ENCODE results near the gene PLA2G12B. TPM values are rescaled to one million over a fixed set of nuclear protein-coding genes. Genes with fewer than 3 reads are reported as not detected.

The PLA2G12B gene, protein sequence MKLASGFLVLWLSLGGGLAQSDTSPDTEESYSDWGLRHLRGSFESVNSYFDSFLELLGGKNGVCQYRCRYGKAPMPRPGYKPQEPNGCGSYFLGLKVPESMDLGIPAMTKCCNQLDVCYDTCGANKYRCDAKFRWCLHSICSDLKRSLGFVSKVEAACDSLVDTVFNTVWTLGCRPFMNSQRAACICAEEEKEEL
- not detected in 2 replicates for total RNA-seq (ENCODE audit: low replicate concordance)

DNA sequence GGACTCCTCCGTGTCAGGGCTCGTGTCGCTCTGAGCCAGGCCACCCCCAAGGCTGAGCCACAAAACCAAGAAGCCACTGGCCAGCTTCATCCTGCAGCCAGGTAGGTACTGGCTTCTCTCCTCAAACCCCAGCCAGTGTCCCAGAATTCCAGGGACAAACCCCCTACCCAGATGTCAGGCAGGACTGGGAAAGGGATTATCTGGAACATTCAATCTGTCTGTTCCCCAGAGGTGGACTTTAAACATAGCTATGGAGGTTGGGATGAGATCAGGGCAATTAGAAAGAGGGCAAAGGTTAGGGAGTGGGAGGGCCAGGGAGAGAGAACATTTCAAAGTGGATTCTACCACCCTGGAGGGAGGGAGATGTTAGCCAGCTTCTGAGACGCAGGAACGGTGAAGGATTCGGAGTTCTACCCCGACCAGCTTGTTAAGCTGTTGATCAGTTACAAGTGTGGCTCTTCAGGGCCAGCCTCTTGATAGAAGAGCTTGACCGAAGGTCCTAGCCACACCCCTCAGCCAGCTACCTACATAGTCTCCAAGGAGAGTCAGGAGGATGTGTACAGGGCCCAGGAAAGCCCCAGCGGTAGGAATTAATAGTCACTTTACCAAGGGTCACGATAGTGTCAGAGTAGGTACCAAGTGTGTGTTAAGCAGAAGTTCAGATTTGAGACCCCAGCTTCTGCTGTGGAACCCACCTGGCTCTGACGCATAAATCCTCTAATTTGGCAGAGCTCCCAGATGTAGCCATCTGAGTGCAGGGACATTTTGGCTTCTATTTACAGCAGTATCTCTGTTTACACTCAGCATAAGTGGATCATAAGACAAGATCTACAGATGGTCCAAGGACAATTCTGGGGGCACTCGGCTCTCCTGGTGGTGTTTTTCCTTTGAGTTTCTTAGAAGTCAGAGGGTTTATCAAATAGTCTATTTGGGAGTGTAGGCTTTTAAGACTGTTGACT is at the start of gene PLA2G12B:
TSS of gene PLA2G12B (minus strand) at position 211 of the 959 bp plus-strand sequence. CDS start at position 90, 121 bp downstream.

DNA sequence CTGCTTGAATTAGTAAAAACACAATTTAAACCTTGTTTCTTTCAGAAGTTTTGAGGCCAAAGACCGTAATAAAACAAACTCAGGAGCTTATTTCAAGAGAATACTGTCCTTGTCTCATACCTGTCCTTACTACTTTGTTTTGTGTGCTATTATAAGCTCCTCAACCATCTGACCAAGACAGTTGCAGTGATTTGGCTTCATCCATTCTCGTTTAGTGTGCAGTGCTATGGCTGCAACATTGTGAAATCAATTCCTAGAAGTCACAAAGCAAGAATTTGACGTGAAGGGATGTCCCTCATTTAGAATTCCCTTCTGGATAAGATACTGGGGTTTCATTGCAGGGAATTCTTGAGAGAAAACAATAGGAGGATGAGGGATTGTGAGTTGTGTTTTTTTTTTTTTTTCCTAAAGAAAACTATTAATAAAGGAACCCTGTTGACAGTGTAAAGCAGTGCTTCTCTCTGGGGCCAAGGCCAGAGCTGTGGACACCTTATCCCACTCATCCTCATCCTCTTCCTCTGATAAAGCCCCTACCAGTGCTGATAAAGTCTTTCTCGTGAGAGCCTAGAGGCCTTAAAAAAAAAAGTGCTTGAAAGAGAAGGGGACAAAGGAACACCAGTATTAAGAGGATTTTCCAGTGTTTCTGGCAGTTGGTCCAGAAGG is 61.3 kb downstream of the PLA2G12B start, which contains the start of gene OIT3:
TSS of gene OIT3 (plus strand) at position 604 of the 663 bp plus-strand sequence. CDS start 60 bp downstream, outside the sequence.

Other genes with a start within 250 kb of the PLA2G12B start
- gene OIT3, start 61.1 kb downstream of the PLA2G12B start, total RNA-seq (ENCODE audit: low replicate concordance) = 0.08 TPM in 1 of 2 replicates, not detected in the other
- gene P4HA1, start 142.1 kb upstream of the PLA2G12B start, total RNA-seq (ENCODE audit: low replicate concordance) = 206 and 253 TPM in 2 replicates
- 0.59 and 0.75 TPM in 2 replicates for gene NUDT13, start 155.6 kb upstream of the PLA2G12B start, total RNA-seq (ENCODE audit: low replicate concordance)
- 10.8 and 17.5 TPM in 2 replicates for gene ECD, start 213.2 kb upstream of the PLA2G12B start, total RNA-seq (ENCODE audit: low replicate concordance)
- 28.4 and 53.4 TPM in 2 replicates for gene FAM149B1, start 213.3 kb upstream of the PLA2G12B start, total RNA-seq (ENCODE audit: low replicate concordance)

All from smooth muscle cell of the coronary artery (primary cell).